NCI-H2107 (cell line): Measurements from ENCODE around the gene EFEMP2.

Experiments used
- DNase-seq: peaks from one replicate; lab custom pipeline; 2025; lab: John Stamatoyannopoulos, UW

Gene EFEMP2

DNA sequence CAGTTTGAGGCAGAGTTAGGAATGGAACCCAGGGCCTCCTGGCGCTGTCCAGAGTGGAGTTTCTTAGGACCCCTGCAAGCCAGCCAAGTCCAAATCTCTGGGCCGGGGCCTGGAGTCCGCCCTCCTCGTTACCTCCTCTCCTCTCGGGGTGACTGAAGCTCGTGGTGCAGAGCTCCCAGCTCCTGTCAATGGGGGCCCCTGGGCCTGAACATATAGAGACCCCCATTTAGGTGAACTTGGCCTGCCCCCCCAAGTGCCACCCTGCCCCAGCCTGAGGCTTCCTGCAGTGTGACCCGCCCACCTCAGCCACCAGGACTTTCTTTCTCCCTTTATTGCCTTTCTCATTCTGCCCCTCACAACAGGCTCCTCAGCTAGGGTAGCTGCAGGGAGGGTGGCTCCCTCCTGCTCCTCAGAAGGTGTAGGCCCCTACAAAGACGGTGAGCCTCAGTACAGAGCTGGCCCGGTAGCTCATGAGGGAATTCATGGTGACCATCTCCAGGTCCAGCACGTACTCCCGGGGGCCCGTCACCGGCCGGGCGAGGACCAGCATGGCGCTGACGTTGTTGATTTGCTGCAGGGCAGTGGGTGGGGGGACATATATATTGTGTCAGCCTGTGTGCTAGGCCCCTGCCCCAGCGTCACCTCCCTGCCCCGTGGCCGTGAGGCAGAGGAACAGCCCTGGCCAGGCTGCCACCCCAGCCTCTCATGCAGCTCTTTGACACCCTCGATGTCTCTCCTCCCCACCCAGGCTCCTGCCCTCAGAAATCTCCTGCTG, 5.9 kb downstream of the EFEMP2 start:
- no peak for DNase-seq

DNA sequence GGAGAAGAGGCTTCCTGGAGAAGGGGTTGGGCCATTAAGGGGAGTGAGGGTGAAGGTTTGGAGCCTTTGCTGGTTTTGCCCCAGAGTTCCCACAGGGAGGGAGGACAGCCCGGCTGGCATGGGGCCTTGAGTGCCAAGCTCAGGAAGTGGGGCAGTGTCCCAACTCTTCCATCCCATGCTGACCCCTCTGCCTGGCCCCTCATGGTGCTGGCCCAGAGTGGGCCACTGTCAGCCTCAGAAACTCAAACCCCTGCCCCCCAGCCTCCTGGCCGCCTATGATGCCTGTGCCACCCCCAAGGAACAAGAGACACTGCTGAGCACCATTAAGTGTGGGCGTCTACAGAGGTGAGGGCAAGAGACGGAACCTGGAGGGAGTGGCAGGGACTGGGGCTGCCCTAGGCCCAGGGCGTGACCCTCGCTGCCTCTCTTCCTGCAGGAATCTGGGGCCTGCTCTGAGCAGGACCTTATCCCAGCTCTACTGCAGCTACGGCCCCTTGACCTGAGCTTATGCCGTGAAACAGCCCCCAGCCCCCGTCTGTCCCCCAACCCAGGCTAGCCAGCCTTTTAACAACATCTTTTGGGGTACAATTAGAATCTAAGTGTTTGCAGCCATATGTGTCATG, 6.9 kb downstream of the EFEMP2 start:
- no peak for DNase-seq

DNA sequence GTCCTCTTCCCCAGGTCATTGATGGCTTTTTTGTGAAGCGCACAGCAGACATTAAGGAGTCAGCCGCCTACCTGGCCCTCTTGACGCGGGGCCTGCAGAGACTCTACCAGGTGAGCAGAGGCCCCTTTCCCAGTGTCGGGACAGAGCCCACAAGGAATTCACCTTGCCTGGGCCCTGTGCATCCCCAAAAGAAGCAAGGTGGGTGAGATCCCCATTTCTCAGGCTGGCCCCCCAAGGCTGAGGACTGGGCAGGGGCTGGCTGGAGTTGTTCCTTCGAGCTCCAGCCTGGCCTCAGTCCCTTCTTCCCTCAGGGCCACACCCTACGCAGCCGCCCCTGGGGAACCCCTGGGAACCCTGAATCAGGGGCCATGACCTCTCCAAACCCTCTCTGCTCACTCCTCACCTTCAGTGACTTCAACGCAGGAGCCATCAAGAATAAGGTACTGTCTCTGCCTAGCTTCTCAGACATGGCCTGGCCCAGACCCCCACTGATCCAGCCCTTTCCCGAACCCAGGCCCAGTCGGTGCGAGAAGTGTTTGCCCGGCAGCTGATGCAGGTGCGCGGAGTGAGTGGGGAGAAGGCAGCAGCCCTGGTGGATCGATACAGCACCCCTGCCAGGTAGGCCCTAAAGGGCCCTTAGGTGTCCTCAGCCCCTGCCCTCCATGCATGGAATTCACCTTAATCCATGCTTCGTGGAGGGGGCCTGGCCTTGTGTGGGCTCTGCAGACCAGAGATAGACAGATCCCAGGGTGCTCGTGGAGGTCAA, 7.7 kb downstream of the EFEMP2 start:
- DNase-seq, result no peak

DNA sequence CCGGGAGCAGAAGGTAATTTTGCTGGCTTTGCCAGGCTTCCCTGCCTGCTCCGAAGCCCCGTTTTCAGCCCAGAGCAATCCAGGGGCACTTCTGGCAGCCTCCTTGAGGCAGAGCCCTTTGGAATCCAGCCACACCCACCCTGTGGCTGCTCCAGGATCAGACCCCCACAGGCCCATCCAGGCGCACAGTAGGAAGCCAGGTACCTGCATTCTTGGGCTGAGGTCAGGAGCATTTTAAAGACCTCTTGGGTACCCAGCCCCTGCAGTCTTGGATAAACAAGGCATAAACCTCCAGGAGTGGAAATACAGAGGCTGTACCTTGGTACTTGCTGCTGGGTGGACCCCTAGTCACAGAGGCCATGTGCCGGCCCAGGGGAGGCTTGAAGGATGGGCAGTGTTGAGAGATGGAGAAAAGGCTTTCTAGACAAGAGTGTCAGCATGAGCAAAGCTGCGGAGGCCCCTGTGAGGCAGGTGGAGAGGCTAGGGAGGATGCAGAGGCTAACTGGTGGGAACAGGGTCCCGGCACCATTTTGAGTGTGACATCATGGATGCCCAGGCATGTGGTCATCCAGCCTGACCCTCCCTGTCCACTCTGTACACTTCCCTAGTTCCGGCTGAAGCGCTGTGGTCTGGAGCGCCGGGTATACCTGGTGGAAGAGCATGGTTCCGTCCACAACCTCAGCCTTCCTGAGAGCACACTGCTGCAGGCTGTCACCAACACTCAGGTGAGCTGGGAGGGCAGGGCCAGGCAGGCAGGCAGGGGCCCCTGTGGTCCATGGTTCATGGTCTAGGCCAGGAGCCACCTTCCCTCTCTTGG, 8.5 kb downstream of the EFEMP2 start:
- DNase-seq, result no peak

DNA sequence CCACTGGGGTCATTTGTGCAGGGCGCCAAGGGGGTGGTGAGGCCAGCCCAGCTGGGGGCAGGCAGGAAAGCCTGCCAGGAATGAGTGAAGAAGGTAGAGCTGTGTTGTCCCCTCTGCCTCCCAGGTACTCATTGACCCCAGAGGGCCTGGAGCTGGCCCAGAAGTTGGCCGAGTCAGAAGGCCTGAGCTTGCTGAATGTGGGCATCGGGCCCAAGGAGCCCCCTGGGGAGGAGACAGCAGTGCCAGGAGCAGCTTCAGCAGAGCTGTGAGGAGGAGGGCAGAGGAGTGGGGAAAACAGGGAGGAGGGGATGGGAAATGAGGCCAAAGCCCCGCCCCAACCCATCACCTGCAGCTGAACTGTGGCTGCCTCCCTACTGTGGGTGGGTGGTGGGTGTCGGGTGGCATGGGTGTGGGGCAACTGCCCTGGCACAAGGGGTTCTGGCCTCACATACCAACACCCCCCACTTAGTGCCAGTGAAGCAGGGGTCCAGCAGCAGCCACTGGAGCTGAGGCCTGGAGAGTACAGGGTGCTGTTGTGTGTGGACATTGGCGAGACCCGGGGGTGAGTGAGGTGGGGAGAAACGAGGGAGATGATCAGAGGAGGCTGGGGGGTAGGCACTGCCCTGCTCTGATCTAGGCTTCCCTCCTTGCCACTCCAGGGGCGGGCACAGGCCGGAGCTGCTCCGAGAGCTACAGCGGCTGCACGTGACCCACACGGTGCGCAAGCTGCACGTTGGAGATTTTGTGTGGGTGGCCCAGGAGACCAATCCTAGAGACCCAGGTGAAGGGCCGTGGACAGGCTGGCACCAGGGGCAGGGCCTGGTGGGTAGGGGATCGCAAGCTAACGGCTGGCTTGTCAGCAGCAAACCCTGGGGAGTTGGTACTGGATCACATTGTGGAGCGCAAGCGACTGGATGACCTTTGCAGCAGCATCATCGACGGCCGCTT, 9.4 kb downstream of the EFEMP2 start:
- no peak for DNase-seq

DNA sequence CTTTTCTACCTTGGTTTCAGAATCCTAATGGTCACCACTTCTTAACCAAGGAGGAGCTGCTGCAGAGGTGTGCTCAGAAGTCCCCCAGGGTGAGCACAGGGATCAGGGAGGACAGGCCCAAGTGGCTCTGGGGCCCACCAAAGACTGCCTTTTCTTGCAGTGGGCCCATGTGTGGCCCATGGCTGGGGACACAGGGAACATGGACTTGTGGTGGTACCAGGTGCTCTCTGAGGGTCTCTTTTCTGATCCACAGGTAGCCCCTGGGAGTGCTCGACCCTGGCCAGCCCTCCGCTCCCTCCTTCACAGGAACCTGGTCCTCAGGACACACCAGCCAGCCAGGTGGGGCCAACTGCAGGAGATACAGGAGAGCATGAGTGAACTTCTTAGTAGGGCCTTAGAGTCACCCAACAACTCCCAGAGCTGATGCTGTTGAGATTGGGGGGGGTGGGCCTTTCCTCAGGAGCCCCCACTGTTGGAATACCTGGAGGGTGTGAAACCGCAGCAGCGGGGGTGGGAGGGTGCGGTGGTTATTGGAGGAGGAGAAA, 10.3 kb downstream of the EFEMP2 start:
- DNase-seq, result no peak

DNA sequence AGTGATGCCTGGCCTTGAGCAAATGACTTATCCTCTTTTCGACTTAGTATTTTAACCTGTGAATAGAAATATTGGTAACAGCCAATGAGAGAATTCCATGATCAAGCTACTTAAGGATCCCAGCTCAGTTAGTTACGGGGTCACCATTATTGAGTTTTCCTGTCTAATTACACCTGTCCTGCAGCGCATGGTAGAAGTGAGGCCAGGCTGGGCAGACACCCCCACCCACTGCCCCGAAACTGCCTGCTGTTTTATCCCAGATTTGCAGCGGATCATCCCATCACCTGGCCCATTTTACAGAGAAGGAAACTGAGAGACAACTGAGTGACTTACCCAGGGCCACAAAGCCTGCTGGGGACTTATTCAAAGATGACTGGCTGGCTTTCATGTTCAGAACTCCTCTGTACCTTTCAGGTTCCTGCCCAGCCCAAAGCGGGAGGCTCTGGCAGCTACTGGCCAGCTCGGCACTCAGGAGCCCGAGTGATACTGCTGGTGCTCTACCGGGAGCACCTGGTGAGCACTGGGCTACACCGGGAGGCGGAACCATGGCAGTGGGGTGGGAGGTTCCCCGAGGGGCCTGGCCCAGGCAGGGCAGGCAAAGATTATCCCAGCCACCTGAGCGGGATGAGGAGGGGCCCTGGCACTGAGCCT, 10.9 kb downstream of the EFEMP2 start:
- no peak for DNase-seq

DNA sequence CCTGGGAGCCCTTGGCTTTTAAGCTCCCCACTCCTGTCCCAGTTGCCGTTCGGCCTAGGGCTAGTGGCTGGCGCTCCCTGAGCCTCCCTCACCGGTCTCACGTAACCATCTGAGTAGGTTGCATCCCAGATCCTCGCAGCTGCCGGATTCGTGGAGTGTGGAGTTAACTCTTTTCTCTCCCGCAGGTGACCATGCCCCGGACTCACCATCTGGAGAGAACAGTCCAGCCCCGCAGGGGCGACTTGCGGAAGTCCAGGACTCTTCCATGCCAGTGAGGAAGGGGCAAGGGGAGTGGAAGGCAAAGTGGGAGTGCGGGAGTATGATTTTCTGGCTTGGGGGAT, 11.5 kb downstream of the EFEMP2 start:
- no peak for DNase-seq

DNA sequence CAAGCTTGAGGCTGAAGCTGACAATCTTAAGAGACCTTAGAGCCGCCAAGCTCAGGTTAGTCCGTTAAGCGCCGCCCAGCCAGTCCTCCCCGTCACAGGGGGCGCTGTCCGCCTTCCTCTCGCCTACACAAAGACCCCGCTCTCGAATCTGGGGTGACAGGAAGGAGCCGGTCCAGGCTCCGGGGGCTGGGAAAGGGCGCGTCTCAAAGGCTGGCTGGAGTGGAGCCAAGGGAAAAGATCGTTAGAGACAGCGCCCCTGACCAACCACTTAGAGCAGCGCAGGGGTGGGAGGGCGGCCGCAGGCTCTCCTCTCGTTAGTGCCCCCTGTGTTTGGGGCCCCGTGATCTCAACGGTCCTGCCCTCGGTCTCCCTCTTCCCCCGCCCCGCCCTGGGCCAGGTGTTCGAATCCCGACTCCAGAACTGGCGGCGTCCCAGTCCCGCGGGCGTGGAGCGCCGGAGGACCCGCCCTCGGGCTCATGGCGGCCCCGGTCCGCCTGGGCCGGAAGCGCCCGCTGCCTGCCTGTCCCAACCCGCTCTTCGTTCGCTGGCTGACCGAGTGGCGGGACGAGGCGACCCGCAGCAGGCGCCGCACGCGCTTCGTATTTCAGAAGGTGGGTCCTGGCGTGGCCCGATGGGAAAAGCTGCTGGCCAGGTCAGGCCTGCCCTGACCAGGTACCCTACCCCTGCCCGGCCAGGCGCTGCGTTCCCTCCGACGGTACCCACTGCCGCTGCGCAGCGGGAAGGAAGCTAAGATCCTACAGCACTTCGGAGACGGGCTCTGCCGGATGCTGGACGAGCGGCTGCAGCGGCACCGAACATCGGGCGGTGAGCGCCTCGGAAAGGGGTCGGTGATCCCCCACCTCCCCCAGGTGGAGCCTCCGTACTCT, 12.1 kb downstream of the EFEMP2 start, which contains the start of gene MUS81:
MUS81 (plus strand) TSS at position 156 of the 887 bp plus-strand sequence; CDS start at position 477, 321 bp downstream.
- peak; percentile 96 for DNase-seq

DNA sequence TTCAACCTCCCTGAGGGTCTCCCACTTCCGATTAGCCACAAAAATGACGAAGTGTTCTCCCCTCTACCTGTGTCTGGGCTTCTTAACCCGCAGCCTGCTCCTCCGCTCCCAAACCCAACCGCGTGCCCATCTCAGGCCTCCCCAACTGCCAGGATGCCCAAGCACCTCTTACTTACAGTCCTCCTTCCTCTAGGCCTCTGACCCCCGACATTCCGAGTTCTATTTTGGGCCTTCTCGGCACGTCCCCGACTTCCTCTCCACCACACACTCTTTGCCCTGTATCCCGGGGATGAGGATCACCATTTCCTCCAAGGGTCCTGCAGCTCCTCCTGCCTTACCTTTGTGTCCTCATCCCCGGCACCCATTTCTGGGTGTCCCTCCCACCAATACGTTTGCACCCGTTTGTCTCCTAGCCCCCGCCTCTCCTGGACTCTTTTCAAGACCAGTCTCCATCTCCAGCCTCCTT, 12.8 kb downstream of the EFEMP2 start:
- no peak for DNase-seq

DNA sequence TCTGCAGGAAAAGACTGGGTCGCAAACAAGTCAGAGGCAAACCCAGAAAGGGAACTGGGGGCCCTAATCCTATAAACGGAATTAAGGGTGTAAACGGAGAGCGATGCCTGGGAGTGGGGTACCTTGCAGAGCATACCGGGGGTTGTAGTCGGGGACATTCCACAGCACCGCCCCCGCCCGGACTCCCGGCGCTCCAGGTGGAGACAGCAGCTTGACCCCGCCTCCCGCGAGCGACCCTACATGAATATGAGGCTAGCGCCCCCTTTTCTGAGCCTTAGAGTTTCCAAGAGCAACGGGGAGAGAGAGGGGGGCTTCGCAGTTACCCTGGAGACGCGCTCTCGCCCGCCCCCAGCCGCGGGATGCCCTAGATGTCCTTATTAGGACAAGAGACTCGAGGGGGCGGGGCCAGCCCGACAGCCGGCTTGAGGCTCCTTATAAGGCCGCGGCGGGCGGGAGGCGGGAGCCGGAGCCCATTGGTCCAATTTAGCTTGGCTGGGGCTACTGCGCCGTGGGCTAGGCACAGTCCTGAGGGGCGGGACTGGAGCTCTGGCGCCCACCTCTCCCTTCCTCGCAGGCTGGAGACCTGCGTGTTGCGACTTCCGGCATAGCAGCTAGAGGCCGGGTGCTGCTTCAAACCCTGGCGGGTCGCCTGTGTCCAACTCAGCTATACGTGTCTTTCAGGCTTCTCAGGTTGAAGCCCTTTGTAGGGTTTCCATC, 13.3 kb downstream of the EFEMP2 start:
- DNase-seq, result peak; percentile 85

DNA sequence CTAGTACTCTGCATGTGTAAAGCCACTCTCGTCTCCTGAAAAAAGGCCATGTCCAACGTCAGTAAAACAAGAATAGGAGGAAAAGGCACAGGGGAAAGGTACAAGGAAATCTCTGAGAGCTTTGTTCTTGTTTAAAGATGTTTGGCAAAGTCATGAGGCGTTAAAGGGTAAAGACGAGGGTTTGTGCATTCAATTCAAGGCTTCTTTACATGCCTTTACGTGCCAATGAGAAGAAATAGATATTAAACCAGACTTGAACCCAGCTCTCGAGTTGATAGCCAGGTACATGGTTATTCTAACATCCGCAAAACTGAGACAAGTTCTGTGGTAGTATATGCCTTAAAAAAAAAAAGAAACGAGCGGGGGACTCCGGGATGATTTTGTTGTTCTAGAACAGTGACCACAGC, 13.9 kb downstream of the EFEMP2 start:
- DNase-seq, result no peak

DNA sequence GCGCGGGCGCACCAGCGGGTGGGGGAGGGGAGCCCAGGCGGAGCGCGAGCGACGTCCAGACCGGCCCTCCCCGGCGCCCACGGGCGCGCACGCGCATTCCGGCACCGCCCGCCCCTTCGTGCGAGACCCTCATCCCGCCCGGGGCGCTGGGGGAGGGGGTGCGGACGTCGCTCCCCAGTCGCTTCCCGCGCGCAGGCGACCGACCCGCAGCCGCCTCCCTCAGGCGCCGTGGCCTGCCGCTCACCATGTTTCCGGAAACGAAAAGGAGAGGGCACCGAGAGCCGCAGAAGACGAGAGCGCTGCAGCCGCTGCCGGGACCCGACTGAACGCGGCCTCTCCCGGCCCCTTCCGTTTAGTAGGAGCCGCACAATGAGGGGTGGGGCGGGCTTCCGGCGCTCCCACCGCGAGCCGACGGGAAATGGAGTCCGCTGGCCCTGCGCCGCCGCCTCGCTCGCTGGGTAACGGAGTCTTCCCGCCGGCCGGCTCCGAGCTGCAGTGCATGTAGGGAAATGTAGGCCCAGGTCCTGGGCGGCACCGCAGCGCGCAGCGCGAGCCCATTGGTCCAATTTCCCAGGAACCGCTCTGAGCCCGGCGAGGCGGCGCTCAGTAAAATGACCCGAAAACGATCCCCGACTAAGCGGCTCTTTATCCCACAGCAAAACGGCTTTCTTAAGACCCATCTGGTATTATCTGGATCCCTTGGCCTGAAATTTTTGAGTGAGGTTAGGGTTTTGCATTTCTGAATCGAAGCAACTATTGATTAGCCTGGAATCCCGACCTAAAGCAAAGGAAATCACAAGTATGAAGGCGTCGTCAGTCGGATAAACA, 14.5 kb downstream of the EFEMP2 start, which contains the start of gene CFL1:
CFL1 (minus strand) TSS at position 328 of the 828 bp plus-strand sequence; CDS start at position 247, 81 bp downstream.
- DNase-seq, result peak; percentile 96

DNA sequence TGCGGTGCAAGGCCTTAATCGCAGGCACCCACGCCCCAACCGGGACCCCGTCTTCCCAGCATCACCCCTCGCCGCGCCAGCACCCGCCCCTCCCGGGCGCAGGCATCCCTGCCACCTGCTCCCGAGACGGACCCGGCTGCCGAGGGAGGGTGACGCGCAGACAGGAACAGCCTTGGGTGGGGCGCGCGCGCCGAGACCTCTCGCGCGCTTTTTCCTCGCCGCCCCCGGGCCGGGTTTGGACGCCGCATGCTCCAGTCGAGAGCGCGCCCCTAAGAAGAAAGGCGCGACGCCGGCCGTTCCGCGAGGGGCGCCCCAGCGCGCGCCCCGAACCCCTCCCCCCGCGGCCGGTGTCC, 15.1 kb downstream of the EFEMP2 start:
- DNase-seq, result no peak

DNA sequence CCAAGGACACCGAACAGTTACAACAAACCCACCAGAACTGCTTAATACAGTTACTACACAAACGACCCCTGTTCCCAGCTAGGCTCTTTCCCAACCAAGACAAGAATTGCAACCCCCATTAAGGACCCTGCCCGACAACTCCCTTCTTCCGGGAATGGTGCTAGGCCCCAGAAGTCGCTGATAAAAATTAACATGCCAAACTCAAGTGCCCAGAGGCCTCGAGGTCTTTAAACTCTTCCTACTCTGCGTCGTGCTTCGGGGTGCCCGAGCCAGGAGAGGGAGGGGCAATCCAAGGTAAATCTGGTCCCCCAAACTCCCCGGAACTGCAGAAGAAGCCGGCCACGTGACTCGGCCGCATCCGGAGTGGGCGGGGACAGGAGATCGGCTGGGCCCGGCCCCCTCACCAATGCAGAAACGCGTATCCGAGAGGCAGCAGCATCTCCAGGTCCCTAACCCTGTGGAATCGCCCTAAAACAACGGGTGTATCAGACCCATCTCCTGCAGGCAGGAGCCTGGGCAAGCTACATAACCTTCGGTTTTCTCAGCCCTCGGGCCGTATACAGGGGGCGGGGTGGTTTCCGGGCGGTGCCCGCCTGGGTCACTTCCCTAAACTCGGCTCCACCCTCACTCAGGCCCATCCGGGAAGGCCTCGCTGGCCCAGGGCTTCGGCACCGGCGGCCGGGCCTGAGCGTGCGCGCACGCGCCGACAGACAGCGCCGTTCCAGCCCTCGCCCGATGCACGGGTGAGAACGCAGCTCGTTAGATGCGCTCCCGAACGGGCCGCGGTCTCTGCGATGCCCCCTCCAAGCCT, 15.7 kb downstream of the EFEMP2 start:
- peak; percentile 24 for DNase-seq

DNA sequence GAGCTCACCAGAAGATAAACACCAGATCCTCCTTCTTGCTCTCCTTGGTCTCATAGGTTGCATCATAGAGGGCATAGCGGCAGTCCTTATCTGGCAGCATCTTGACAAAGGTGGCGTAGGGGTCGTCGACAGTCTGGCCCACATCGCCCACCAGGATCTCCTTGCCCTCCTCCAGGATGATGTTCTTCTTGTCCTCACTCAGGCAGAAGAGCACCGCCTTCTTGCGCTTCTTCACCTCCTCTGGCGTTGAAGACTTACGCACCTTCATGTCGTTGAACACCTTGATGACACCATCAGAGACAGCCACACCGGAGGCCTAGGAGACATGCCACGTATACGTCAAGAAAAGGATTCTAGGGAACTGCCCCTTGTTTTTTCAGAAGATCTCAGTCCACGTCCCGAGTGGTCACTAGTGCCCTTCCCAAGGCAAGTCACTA, 16.7 kb downstream of the EFEMP2 start:
- DNase-seq, result no peak
